ENCODE data around the gene CSF1R. TPM values are rescaled to one million over a fixed set of nuclear protein-coding genes. Genes with fewer than 3 reads are reported as not detected.
"Not testable (repeated sequence)": the region's sequence is repeated elsewhere in the genome, so short reads cannot be mapped to it uniquely, and the experiment has no call there.

Gene CSF1R
- total RNA-seq, 1 donor from 2014 or later: not detected

GRCh38 chr5:150103678-150104549, 17.6 kb upstream of the CSF1R start:
- no peaks in the 10 kb centered on the region for H3K27me3 ChIP-seq (ENCODE audit: control insufficient read depth, insufficient read depth, low read length)
- no peak for TF ChIP-seq CTCF (IDR thresholded peaks at IDR 0.05; ENCODE audit: insufficient read depth, low read length, severe bottlenecking)
- no peak overlapping the region for H3K4me3 ChIP-seq (ENCODE audit: low read depth, low read length)
- DNase-seq (ENCODE audit: low read depth) (no peak), FAIRE-seq (no peak)
- H3K36me3 ChIP-seq (ENCODE audit: control insufficient read depth, insufficient read depth, low read length): no peaks in the 10 kb centered on the region

GRCh38 chr5:150101023-150101422, 14.7 kb upstream of the CSF1R start:
- DNase-seq (ENCODE audit: low read depth) (no peak), FAIRE-seq (no peak)
- TF ChIP-seq CTCF (IDR thresholded peaks at IDR 0.05; ENCODE audit: insufficient read depth, low read length, severe bottlenecking): no peak
- Histone ChIP-seq H3K36me3 (ENCODE audit: control insufficient read depth, insufficient read depth, low read length) (no peaks in the 10 kb centered on the region), H3K27me3 (ENCODE audit: control insufficient read depth, insufficient read depth, low read length) (no peaks in the 10 kb centered on the region), H3K4me3 (ENCODE audit: low read depth, low read length) (no peak overlapping the region)

- no peak for DNase-seq (ENCODE audit: low read depth)
- H3K4me3 ChIP-seq (ENCODE audit: low read depth, low read length): no peak overlapping the region
- H3K27me3 ChIP-seq (ENCODE audit: control insufficient read depth, insufficient read depth, low read length): no peaks in the 10 kb centered on the region
- no peak for FAIRE-seq
- no peak for TF ChIP-seq CTCF (IDR thresholded peaks at IDR 0.05; ENCODE audit: insufficient read depth, low read length, severe bottlenecking)
- no peaks in the 10 kb centered on the region for H3K36me3 ChIP-seq (ENCODE audit: control insufficient read depth, insufficient read depth, low read length)
Observed at GRCh38 chr5:150097152-150097551, 10.8 kb upstream of the CSF1R start.

GRCh38 chr5:150092159-150092787, 5.9 kb upstream of the CSF1R start:
- no peak for TF ChIP-seq CTCF (IDR thresholded peaks at IDR 0.05; ENCODE audit: insufficient read depth, low read length, severe bottlenecking)
- FAIRE-seq: no peak
- DNase-seq (ENCODE audit: low read depth): no peak
- Histone ChIP-seq H3K36me3 (ENCODE audit: control insufficient read depth, insufficient read depth, low read length) (no peaks in the 10 kb centered on the region), H3K4me3 (ENCODE audit: low read depth, low read length) (no peak overlapping the region), H3K27me3 (ENCODE audit: control insufficient read depth, insufficient read depth, low read length) (peaks cover 1% of the 10 kb centered on the region)

GRCh38 chr5:150085191-150085912, 1.0 kb downstream of the CSF1R start:
- no peak for FAIRE-seq
- no peak overlapping the region for H3K4me3 ChIP-seq (ENCODE audit: low read depth, low read length)
- TF ChIP-seq CTCF (IDR thresholded peaks at IDR 0.05; ENCODE audit: insufficient read depth, low read length, severe bottlenecking): no peak
- H3K27me3 ChIP-seq (ENCODE audit: control insufficient read depth, insufficient read depth, low read length): peaks cover 14% of the 10 kb centered on the region
- no peak for DNase-seq (ENCODE audit: low read depth)
- no peaks in the 10 kb centered on the region for H3K36me3 ChIP-seq (ENCODE audit: control insufficient read depth, insufficient read depth, low read length)

GRCh38 chr5:150084754-150085153, 1.6 kb downstream of the CSF1R start:
- not testable (repeated sequence) for DNase-seq (ENCODE audit: low read depth); FAIRE-seq; H3K4me3 ChIP-seq (ENCODE audit: low read depth, low read length); H3K36me3 ChIP-seq (ENCODE audit: control insufficient read depth, insufficient read depth, low read length)
- peaks cover 14% of the 10 kb centered on the region for H3K27me3 ChIP-seq (ENCODE audit: control insufficient read depth, insufficient read depth, low read length)
